IMR-90 (cell line): ENCODE results near the gene ANO10. TPM values are rescaled to one million over a fixed set of nuclear protein-coding genes. Genes with fewer than 3 reads are reported as not detected.

Source experiments
- ATAC-seq: fragments of 200-7000 bp; cut with Tn5 transposase; 2 replicates; pipeline ENCODE4 v1.9.1; 2020; ENCODE audit warnings: low read depth, mild to moderate bottlenecking, moderate library complexity
- BruUV-seq: library from RNA; stranded (reverse); fragments of 400-500 nt; replicated peaks from 2 replicates; lab custom pipeline; 2021; lab: Mats Ljungman, UMichigan
- CTCF ChIA-PET: fragments of 300-600 bp; formaldehyde crosslinking; extraction: SDS; loops from one replicate; lab custom pipeline; 2021; ENCODE audit warnings: antibody characterized with exemption; lab: Yijun Ruan, JAX
- POLR2A ChIA-PET: fragments of 300-600 bp; sonication (Branson Sonifier 250); formaldehyde crosslinking; loops from one replicate; lab custom pipeline; 2022; ENCODE audit warnings: antibody characterized with exemption; ENCODE audit not compliant: unreplicated experiment; lab: Charles Lee
- DNase-seq: peaks from one replicate; pipeline ENCODE4 v3.0.0; 2013
- H2AFZ ChIP-seq: replicated peaks from 2 replicates; pipeline ENCODE3; 2013; ENCODE audit warnings: low read length, mild to moderate bottlenecking; ENCODE audit not compliant: poor library complexity
- H2AK5ac ChIP-seq: 2 replicates; pipeline ENCODE4 v1.6.1; 2013; ENCODE audit warnings: low read depth, low read length, inconsistent platforms
- H2AK9ac ChIP-seq: replicated peaks from 2 replicates; pipeline ENCODE3; 2013; ENCODE audit warnings: mild to moderate bottlenecking, low read depth, low read length, moderate library complexity; ENCODE audit not compliant: poor library complexity
- H2BK120ac ChIP-seq: 2 replicates; pipeline ENCODE4 v1.6.1; 2013; ENCODE audit warnings: low read depth, low read length, inconsistent platforms
- H2BK15ac ChIP-seq: 3 replicates; pipeline ENCODE4 v1.6.1; 2013; ENCODE audit warnings: low read depth, low read length, inconsistent platforms
- H2BK20ac ChIP-seq: 2 replicates; pipeline ENCODE4 v1.6.1; 2013; ENCODE audit warnings: low read depth, mild to moderate bottlenecking, inconsistent platforms, low read length, moderate library complexity
- H2BK5ac ChIP-seq: 2 replicates; pipeline ENCODE4 v1.6.1; 2013; ENCODE audit warnings: mild to moderate bottlenecking, low read depth, low read length, inconsistent platforms; ENCODE audit not compliant: poor library complexity, severe bottlenecking
- H3K14ac ChIP-seq: replicated peaks from 2 replicates; pipeline ENCODE4 v1.6.1; 2013; ENCODE audit warnings: low read depth, low read length, inconsistent platforms
- H3K18ac ChIP-seq: 2 replicates; pipeline ENCODE4 v1.6.1; 2013; ENCODE audit warnings: low read depth, low read length, control low read depth
- H3K23ac ChIP-seq: 2 replicates; pipeline ENCODE4 v1.6.1; 2013; ENCODE audit warnings: low read depth, low read length, inconsistent platforms
- H3K27ac ChIP-seq: 2 replicates; pipeline ENCODE4 v1.5.1; 2013; ENCODE audit warnings: mild to moderate bottlenecking, control low read depth, low read length; ENCODE audit not compliant: insufficient read depth
- H3K27me3 ChIP-seq: 2 replicates; pipeline ENCODE4 v1.6.1; 2013; ENCODE audit warnings: low read length; ENCODE audit not compliant: control insufficient read depth, insufficient read depth
- H3K36me3 ChIP-seq: 2 replicates; pipeline ENCODE4 v1.6.1; 2013; ENCODE audit warnings: low read length, mixed read lengths; ENCODE audit not compliant: control insufficient read depth, insufficient read depth
- H3K4ac ChIP-seq: 2 replicates; pipeline ENCODE4 v1.6.1; 2013; ENCODE audit warnings: low read depth, low read length, inconsistent platforms
- H3K4me1 ChIP-seq: 2 replicates; pipeline ENCODE4 v1.6.1; 2013; ENCODE audit warnings: low read length, mixed read lengths; ENCODE audit not compliant: control insufficient read depth, insufficient read depth
- H3K4me2 ChIP-seq: 2 replicates; pipeline ENCODE4 v1.6.1; 2013; ENCODE audit warnings: low read depth, mild to moderate bottlenecking, control low read depth, low read length, moderate library complexity
- H3K4me3 ChIP-seq: 2 replicates; pipeline ENCODE4 v1.5.1; 2013; ENCODE audit warnings: low read depth, mild to moderate bottlenecking, control low read depth, low read length, moderate library complexity; ENCODE audit not compliant: insufficient read depth
- H3K56ac ChIP-seq: 2 replicates; pipeline ENCODE4 v1.6.1; 2013; ENCODE audit warnings: low read length, inconsistent platforms; ENCODE audit not compliant: insufficient read depth; ENCODE audit errors: extremely low read depth
- H3K79me1 ChIP-seq, 2 experiments: 2 replicates each; pipeline ENCODE4 v1.6.1; 2013; ENCODE audit warnings: low read length in 2 of 2, inconsistent platforms in 1 of 2, low read depth in 1 of 2
- H3K9ac ChIP-seq: 2 replicates; pipeline ENCODE4 v1.6.1; 2013; ENCODE audit warnings: low read depth, low read length, control low read depth
- H3K9me1 ChIP-seq: 2 replicates; pipeline ENCODE4 v1.6.1; 2013; ENCODE audit warnings: low read length, inconsistent platforms; ENCODE audit not compliant: insufficient read depth
- H3K9me3 ChIP-seq: 2 replicates; pipeline ENCODE4 v1.6.1; 2013; ENCODE audit warnings: low read length; ENCODE audit not compliant: control insufficient read depth, insufficient read depth
- H4K20me1 ChIP-seq: 2 replicates; pipeline ENCODE4 v1.6.1; 2013; ENCODE audit warnings: low read length, inconsistent platforms; ENCODE audit not compliant: insufficient read depth
- H4K5ac ChIP-seq: 2 replicates; pipeline ENCODE4 v1.6.1; 2013; ENCODE audit warnings: mild to moderate bottlenecking, low read depth, low read length, control low read depth
- H4K8ac ChIP-seq, 2 experiments: 2 replicates each; pipeline ENCODE4 v1.6.1; 2013; ENCODE audit warnings: low read depth in 2 of 2, low read length in 2 of 2, control low read depth in 1 of 2, inconsistent platforms in 1 of 2
- H4K91ac ChIP-seq: 2 replicates; pipeline ENCODE4 v1.6.1; 2013; ENCODE audit warnings: low read depth, low read length, inconsistent platforms; ENCODE audit not compliant: insufficient read depth
- CEBPB ChIP-seq: IDR thresholded peaks from 2 replicates; pipeline ENCODE4 v1.6.1; 2012; ENCODE audit warnings: low read depth, low read length, improper control_type of control experiment
- CHD1 ChIP-seq: IDR thresholded peaks from 2 replicates; pipeline ENCODE4 v1.6.1; 2012; ENCODE audit warnings: low read depth, low read length, improper control_type of control experiment
- ELK1 ChIP-seq: fragments of 150-350 bp; IDR thresholded peaks from 2 replicates; pipeline ENCODE4 v1.6.1; 2016; ENCODE audit warnings: low read depth, mild to moderate bottlenecking, low read length, moderate library complexity, borderline replicate concordance
- FOS ChIP-seq: fragments of 150-350 bp; IDR thresholded peaks from 2 replicates; pipeline ENCODE4 v1.6.1; 2016; ENCODE audit warnings: low read depth, low read length
- MAFK ChIP-seq: IDR thresholded peaks from 2 replicates; pipeline ENCODE4 v1.6.1; 2012; ENCODE audit warnings: low read depth, low read length, improper control_type of control experiment
- MXI1 ChIP-seq: IDR thresholded peaks from 2 replicates; pipeline ENCODE4 v1.6.1; 2012; ENCODE audit warnings: low read depth, mild to moderate bottlenecking, low read length, moderate library complexity, borderline replicate concordance
- POLR2A ChIP-seq: IDR thresholded peaks from 2 replicates; pipeline ENCODE4 v1.6.1; 2012; ENCODE audit warnings: mild to moderate bottlenecking, low read depth, low read length
- RAD21 ChIP-seq: IDR thresholded peaks from 2 replicates; pipeline ENCODE4 v1.6.1; 2012; ENCODE audit warnings: low read length, improper control_type of control experiment
- RFX5 ChIP-seq: IDR thresholded peaks from 2 replicates; pipeline ENCODE4 v1.8.0; 2012; ENCODE audit warnings: low read depth, mild to moderate bottlenecking, low read length, moderate library complexity
- SMC3 ChIP-seq: fragments of 150-350 bp; IDR thresholded peaks from 2 replicates; pipeline ENCODE4 v1.6.1; 2016; ENCODE audit warnings: low read depth, mild to moderate bottlenecking, antibody characterized with exemption, low read length, moderate library complexity
- USF2 ChIP-seq: fragments of 150-350 bp; IDR thresholded peaks from 2 replicates; pipeline ENCODE4 v1.6.1; 2017; ENCODE audit warnings: mild to moderate bottlenecking, antibody characterized with exemption, low read length, low read depth
- WGBS, 2 experiments: methylation state at CpG; one replicate each; pipeline versions ENCODE4 v1.1.5 to v1.1.7; 2013; ENCODE audit warnings: missing lambda C conversion rate in 2 of 2; ENCODE audit not compliant: insufficient read length in 1 of 2; ENCODE audit errors: extremely low coverage in 2 of 2; 5-methylcytosine and 5-hydroxymethylcytosine counted together
- dilution Hi-C: fragments of 300-500 bp; cut with HindIII; formaldehyde crosslinking; loops from one replicate; pipeline ENCODE4 v1.14.3; 2018; ENCODE audit warnings: low sequenced_read_pairs; ENCODE audit not compliant: unreplicated experiment
- in situ Hi-C: fragments of 300-500 bp; cut with MboI; formaldehyde crosslinking; loops from 3 replicates; pipeline ENCODE4 v1.14.3; 2019; ENCODE audit warnings: low sequenced_read_pairs, inconsistent platforms, mixed read lengths
- intact Hi-C: fragments of 100-400 bp; cut with micrococcal nuclease; formaldehyde crosslinking; loops from 2 replicates; pipeline ENCODE4 v1.10.0; 2022
- polyA plus RNA-seq, 3 experiments: library from polyadenylated mRNA; depleted of rRNA; stranded (reverse); fragments of >200 nt; gene quantifications; 2 replicates each; pipeline ENCODE4 v1.2.3, GENCODE V29; 2012; ENCODE audit warnings: low replicate concordance in 1 of 3
- total RNA-seq: library from RNA; depleted of rRNA; stranded (reverse); fragments of >200 nt; gene quantifications from 2 replicates; pipeline ENCODE4 v1.2.3, GENCODE V29; 2012
- TF ChIP-seq, protein P1 (sequence below): conservative IDR thresholded peaks from 2 replicates; pipeline ENCODE4 v1.5.1; 2012; ENCODE audit warnings: mild to moderate bottlenecking, low read depth, low read length, improper control_type of control experiment

Gene ANO10
- total and polyA plus RNA-seq, 2 of the 4 experiments (the other 2 are of a cell fraction): 28.5 to 41.6 TPM

GRCh38 chr3:43613976-43614375 lies 7.8 kb downstream of the ANO10 start:
- Histone ChIP-seq H3K9me3 (no peaks in the 10 kb centered on the region), H2AK9ac (no peak overlapping the region), H2AFZ (no peak overlapping the region), H4K91ac (no peak overlapping the region), H4K20me1 (peaks cover 6% of the 10 kb centered on the region; the same call in 1 of the 2 replicates), H3K4me3 (no peak overlapping the region), H2BK15ac (no peak overlapping the region), H2BK5ac (no peak overlapping the region), H2AK5ac (no peak overlapping the region), H3K4me1 (no peaks in the 10 kb centered on the region), H3K79me1 (peaks cover 19 to 55% of the 10 kb centered on the region in 2 experiments), H3K9me1 (no peaks in the 10 kb centered on the region), H3K9ac (no peak overlapping the region), H3K18ac (no peak overlapping the region), H4K8ac (no peak overlapping the region), H3K14ac (no peak overlapping the region), H3K56ac (no peak overlapping the region), H3K23ac (no peak overlapping the region), H4K5ac (no peak overlapping the region), H3K4me2 (no peak overlapping the region), H3K27ac (no peak overlapping the region), H3K36me3 (peaks cover 3% of the 10 kb centered on the region; the same call in 1 of the 2 replicates), H2BK20ac (no peak overlapping the region), H3K4ac (no peak overlapping the region), H3K27me3 (no peaks in the 10 kb centered on the region), H2BK120ac (no peak overlapping the region)
- ChIA-PET CTCF (interaction anchor here (0.7 kb wide), 1 partner anchor 23 kb away, joined by 3 read pairs; no protein-coding TSS in a partner anchor), POLR2A (no interaction called here)
- WGBS, 2 experiments: 100% methylated on average over 1 of the region's 5 CpGs; no CpG with 5 or more reads in 1 of the 2 experiments
- DNase-seq (no peak), ATAC-seq (no peak)
- in situ Hi-C loops: no loop called here
- dilution Hi-C loops: no loop called here
- no peak for TF ChIP-seq SMC3
- TF ChIP-seq POLR2A: no peak
- no peak for TF ChIP-seq MXI1
- TF ChIP-seq USF2: no peak
- no peak for TF ChIP-seq ELK1
- TF ChIP-seq, protein P1, sequence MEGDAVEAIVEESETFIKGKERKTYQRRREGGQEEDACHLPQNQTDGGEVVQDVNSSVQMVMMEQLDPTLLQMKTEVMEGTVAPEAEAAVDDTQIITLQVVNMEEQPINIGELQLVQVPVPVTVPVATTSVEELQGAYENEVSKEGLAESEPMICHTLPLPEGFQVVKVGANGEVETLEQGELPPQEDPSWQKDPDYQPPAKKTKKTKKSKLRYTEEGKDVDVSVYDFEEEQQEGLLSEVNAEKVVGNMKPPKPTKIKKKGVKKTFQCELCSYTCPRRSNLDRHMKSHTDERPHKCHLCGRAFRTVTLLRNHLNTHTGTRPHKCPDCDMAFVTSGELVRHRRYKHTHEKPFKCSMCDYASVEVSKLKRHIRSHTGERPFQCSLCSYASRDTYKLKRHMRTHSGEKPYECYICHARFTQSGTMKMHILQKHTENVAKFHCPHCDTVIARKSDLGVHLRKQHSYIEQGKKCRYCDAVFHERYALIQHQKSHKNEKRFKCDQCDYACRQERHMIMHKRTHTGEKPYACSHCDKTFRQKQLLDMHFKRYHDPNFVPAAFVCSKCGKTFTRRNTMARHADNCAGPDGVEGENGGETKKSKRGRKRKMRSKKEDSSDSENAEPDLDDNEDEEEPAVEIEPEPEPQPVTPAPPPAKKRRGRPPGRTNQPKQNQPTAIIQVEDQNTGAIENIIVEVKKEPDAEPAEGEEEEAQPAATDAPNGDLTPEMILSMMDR: no peak
- TF ChIP-seq MAFK: no peak
- no peak for TF ChIP-seq CHD1
- no peak for TF ChIP-seq FOS
- no peak for TF ChIP-seq CEBPB
- TF ChIP-seq RAD21: no peak
- no peak for TF ChIP-seq RFX5
- intact Hi-C loops: no loop called here
- no TSS peak for BruUV-seq
